GM10266 (cell line): ENCODE results near the gene ARL3.
"Not testable (repeated sequence)": the region's sequence is repeated elsewhere in the genome, so short reads cannot be mapped to it uniquely, and the experiment has no call there.

Experiments used
- DNase-seq: peaks from one replicate; pipeline ENCODE4 v3.0.0; 2012; ENCODE audit errors: extremely low spot score
- CTCF ChIP-seq: IDR thresholded peaks from 2 replicates; pipeline ENCODE4 v1.5.1; 2012; ENCODE audit warnings: mild to moderate bottlenecking, low read depth; ENCODE audit not compliant: control insufficient read depth, insufficient read depth; ENCODE audit errors: missing control alignments

Gene ARL3

GRCh38 chr10:102713814-102714620, at the start of gene ARL3:
ARL3 (minus strand) TSS chr10:102714397; CDS start chr10:102714275, 122 bp downstream.
- no peak for TF ChIP-seq CTCF

GRCh38 chr10:102763037-102763607, 48.9 kb upstream of the ARL3 start:
- TF ChIP-seq CTCF = no peak
- no peak for DNase-seq

More at GRCh38 chr10:102713814-102714620, at the start of gene ARL3:
- DNase-seq = peak; percentile 94

GRCh38 chr10:102762401-102763015, 48.3 kb upstream of the ARL3 start:
- no peak for TF ChIP-seq CTCF
- no peak for DNase-seq

- no peak for TF ChIP-seq CTCF
- no peak for DNase-seq
Measured at GRCh38 chr10:102761981-102762380, 47.8 kb upstream of the ARL3 start.

GRCh38 chr10:102759497-102760210, 45.5 kb upstream of the ARL3 start:
- TF ChIP-seq CTCF = no peak
- DNase-seq = no peak

- DNase-seq = not testable (repeated sequence)
Measured at GRCh38 chr10:102758933-102759262, 44.7 kb upstream of the ARL3 start.

- no peak for DNase-seq
- TF ChIP-seq CTCF = no peak
Measured at GRCh38 chr10:102758240-102758932, 44.2 kb upstream of the ARL3 start.
